DOHH2 (cell line): ENCODE measurements around the gene NLRP1.

Source experiments
- CTCF ChIP-seq: fragments of 200-600 bp; sonication (generic); IDR thresholded peaks from one replicate; pipeline ENCODE4 v1.5.1; 2014; ENCODE audit warnings: antibody characterized with exemption, mild to moderate bottlenecking, low read depth, low read length; ENCODE audit not compliant: poor library complexity, severe bottlenecking
- EZH2phosphoT487 ChIP-seq: fragments of 200-600 bp; sonication (generic); IDR thresholded peaks from 2 replicates; pipeline ENCODE4 v1.6.1; 2017; ENCODE audit warnings: borderline replicate concordance, mild to moderate bottlenecking, antibody characterized with exemption, low read length, moderate library complexity, mixed read lengths

- TF ChIP-seq CTCF (no peak), EZH2phosphoT487 (no peak)
Measured at GRCh38 chr17:5619088-5619740, 34.9 kb upstream of the NLRP1 start.
